Stimulated activated memory B cell treated with anti-CD40 and anti-IgM and Interleukin-4, amounts not matched to agents 10 μg/mL and 1 μg/mL and 100 μg/mL, for 72 hours (primary cell): Measurements from ENCODE around the gene ASS1.

ENCODE experiments used
- ATAC-seq: fragments of 150-1000 bp; cut with Tn5 transposase; 2 replicates; pipeline ENCODE4 v1.10.0; 2021
- H3K27ac Mint-ChIP-seq: one replicate; pipeline ENCODE4 v1.8.0; 2022; ENCODE audit warnings: mild to moderate bottlenecking, mixed read lengths
- H3K27me3 Mint-ChIP-seq: one replicate; pipeline ENCODE4 v1.8.0; 2022; ENCODE audit warnings: mixed read lengths
- H3K36me3 Mint-ChIP-seq: one replicate; pipeline ENCODE4 v1.8.0; 2022; ENCODE audit warnings: mixed read lengths
- H3K4me1 Mint-ChIP-seq: one replicate; pipeline ENCODE4 v1.8.0; 2022; ENCODE audit warnings: mixed read lengths
- H3K4me3 Mint-ChIP-seq: one replicate; pipeline ENCODE4 v1.8.0; 2022; ENCODE audit warnings: mild to moderate bottlenecking, moderate library complexity, mixed read lengths
- H3K9me3 Mint-ChIP-seq: one replicate; pipeline ENCODE4 v1.8.0; 2022; ENCODE audit warnings: mixed read lengths

ASS1 gene

GRCh38 chr9:130478736-130479575, 34.2 kb downstream of the ASS1 start:
- no peaks in the 10 kb centered on the region for H3K36me3 Mint-ChIP-seq
- no peak overlapping the region for H3K27ac Mint-ChIP-seq
- H3K4me3 Mint-ChIP-seq: no peak overlapping the region
- peaks cover 70% of the 10 kb centered on the region for H3K27me3 Mint-ChIP-seq
- H3K9me3 Mint-ChIP-seq: no peaks in the 10 kb centered on the region
- no peak for ATAC-seq
- no peaks in the 10 kb centered on the region for H3K4me1 Mint-ChIP-seq

DNA sequence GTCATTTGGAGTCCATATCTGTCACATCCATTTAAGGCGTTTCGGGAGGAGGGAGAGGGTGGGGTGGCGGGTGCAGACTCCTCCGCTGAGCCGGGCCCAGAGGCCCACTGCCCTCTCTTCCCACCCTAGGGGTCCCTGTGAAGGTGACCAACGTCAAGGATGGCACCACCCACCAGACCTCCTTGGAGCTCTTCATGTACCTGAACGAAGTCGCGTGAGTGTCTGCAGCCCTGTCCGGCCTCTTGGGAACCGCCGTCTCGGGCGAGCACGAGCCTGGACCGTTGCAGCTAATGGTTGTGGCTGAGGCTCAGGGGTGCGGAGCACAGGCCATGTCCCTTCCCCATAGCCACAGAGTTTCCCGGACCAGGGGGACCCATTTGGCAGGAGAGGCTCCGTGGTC, 34.8 kb downstream of the ASS1 start:
- Mint-ChIP-seq H3K9me3 (no peaks in the 10 kb centered on the region), H3K4me3 (no peak overlapping the region), H3K36me3 (no peaks in the 10 kb centered on the region), H3K4me1 (no peaks in the 10 kb centered on the region), H3K27ac (no peak overlapping the region), H3K27me3 (peaks cover 71% of the 10 kb centered on the region)
- ATAC-seq: no peak

GRCh38 chr9:130480673-130481072, 35.9 kb downstream of the ASS1 start:
- Mint-ChIP-seq H3K9me3 (no peaks in the 10 kb centered on the region), H3K36me3 (no peaks in the 10 kb centered on the region), H3K27me3 (peaks cover 62% of the 10 kb centered on the region), H3K4me3 (no peak overlapping the region), H3K27ac (no peak overlapping the region), H3K4me1 (no peaks in the 10 kb centered on the region)
- ATAC-seq: no peak

DNA sequence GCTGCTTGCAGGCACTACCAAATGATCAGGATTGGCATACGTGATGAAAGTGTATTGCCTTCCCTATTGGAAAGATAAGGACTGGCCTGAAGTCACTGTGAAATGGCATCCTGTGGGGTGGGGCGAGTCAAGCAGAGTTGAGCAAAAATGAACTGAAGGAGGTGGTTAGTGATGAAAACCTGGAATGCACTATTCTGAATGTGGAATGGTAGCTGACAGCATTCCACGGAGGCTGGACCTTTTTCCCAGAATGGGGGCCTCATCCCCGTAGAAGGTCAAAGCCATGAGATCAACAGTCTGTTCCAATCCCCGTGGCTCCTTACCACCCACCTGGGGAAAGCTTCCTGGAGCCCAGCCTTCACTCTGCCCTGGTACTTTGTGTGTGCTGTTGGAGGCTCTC, 37.7 kb downstream of the ASS1 start:
- H3K27me3 Mint-ChIP-seq: peaks cover 46% of the 10 kb centered on the region
- no peaks in the 10 kb centered on the region for H3K36me3 Mint-ChIP-seq
- no peak overlapping the region for H3K27ac Mint-ChIP-seq
- no peaks in the 10 kb centered on the region for H3K4me1 Mint-ChIP-seq
- no peak for ATAC-seq
- no peaks in the 10 kb centered on the region for H3K9me3 Mint-ChIP-seq
- H3K4me3 Mint-ChIP-seq: no peak overlapping the region

DNA sequence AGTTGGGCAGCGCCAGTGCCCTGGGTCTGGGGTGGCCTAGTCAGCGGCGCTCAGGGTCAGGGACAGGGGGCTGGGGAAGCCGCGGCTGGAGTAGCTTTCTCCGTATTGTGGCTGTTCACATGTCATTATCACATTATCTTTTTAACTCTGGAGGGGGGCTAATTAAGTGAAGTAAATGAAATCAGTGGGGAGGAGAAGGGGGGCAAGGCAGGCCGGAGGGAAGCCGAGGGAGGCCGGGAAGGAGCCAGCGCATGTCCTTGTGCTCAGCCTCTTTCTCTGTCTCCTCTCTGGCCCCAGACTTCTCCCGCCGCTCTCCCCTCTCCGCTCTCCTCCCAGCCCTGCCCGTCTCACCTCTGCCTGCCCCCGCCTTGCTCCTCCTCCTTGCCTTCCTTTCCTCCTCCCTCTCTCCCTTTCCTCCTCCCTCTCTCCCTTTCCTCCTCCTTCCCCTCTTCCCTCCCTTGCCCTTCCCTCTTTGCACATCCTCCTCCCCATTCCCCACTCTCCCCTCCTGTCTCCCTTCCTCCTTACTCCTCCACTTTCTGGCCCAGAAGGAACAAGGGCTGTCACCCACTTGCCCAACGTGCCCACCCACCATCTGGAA, 38.7 kb downstream of the ASS1 start:
- Mint-ChIP-seq H3K27ac (no peak overlapping the region), H3K4me1 (no peaks in the 10 kb centered on the region), H3K27me3 (peaks cover 39% of the 10 kb centered on the region), H3K9me3 (no peaks in the 10 kb centered on the region), H3K36me3 (no peaks in the 10 kb centered on the region), H3K4me3 (no peak overlapping the region)
- no peak for ATAC-seq

DNA sequence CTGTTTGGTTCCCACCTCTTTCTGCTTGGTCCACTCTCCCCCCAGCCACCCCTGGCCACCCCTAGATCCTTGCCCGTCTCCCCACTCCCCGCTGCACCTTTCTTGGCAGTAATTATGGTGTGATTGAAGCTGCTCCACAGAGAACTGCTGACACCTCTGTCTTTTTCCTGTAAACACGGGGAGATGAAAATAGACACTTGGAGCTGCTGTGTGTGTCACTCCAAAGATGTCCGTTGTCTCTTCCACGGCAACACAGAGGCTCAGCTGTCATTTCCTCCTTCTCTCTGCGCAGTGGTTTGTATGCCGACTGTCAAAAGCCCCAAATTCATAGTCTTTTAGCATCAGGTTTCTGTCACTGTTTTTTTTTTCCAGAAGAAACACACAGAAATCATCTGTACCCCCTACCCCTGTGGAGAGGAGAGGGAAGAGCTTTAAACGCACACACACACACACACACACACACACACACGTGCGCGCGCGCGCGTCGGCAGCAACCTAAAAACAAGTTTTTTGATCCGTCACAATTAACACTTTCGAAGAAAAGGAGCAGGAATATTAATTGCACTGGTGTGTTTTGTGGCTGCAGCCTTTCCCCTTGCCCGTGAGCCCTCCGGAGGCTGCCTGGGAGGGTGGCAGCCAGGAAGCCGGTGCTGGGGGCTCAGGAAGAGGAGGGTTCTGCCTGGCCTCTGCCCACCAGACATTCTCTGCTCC, 39.8 kb downstream of the ASS1 start:
- no peak overlapping the region for H3K27ac Mint-ChIP-seq
- no peaks in the 10 kb centered on the region for H3K4me1 Mint-ChIP-seq
- ATAC-seq: no peak
- peaks cover 37% of the 10 kb centered on the region for H3K27me3 Mint-ChIP-seq
- H3K9me3 Mint-ChIP-seq: no peaks in the 10 kb centered on the region
- no peak overlapping the region for H3K4me3 Mint-ChIP-seq
- no peaks in the 10 kb centered on the region for H3K36me3 Mint-ChIP-seq

DNA sequence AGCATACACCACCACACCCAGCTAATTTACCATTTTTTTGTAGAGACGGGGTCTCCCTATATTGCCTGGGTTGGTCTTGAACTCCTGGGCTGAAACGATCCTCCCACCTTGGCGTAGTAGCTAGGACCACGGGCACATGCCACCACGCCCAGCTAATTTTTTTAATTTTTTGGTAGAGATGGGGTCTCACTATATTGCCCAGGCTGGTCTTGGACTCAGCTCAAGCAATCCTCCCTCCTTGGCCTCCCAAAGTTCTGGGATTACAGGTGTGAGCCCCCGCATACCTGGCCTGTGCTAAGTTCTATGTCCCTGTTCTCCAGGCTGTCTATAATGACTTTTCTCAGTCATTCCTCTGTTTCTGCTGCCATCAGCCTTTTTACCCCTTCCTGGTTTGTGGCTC, 41.3 kb downstream of the ASS1 start:
- ATAC-seq: no peak
- H3K36me3 Mint-ChIP-seq: no peaks in the 10 kb centered on the region

GRCh38 chr9:130487500-130487899, 42.7 kb downstream of the ASS1 start:
- H3K36me3 Mint-ChIP-seq: no peaks in the 10 kb centered on the region
- no peak overlapping the region for H3K4me3 Mint-ChIP-seq
- peaks cover 38% of the 10 kb centered on the region for H3K27me3 Mint-ChIP-seq
- no peaks in the 10 kb centered on the region for H3K4me1 Mint-ChIP-seq
- ATAC-seq: no peak
- no peak overlapping the region for H3K27ac Mint-ChIP-seq
- no peaks in the 10 kb centered on the region for H3K9me3 Mint-ChIP-seq

More for the DNA sequence above, 41.3 kb downstream of the ASS1 start:
- no peaks in the 10 kb centered on the region for H3K9me3 Mint-ChIP-seq
- H3K27me3 Mint-ChIP-seq: peaks cover 36% of the 10 kb centered on the region
- no peak overlapping the region for H3K4me3 Mint-ChIP-seq
- no peaks in the 10 kb centered on the region for H3K4me1 Mint-ChIP-seq
- H3K27ac Mint-ChIP-seq: no peak overlapping the region

DNA sequence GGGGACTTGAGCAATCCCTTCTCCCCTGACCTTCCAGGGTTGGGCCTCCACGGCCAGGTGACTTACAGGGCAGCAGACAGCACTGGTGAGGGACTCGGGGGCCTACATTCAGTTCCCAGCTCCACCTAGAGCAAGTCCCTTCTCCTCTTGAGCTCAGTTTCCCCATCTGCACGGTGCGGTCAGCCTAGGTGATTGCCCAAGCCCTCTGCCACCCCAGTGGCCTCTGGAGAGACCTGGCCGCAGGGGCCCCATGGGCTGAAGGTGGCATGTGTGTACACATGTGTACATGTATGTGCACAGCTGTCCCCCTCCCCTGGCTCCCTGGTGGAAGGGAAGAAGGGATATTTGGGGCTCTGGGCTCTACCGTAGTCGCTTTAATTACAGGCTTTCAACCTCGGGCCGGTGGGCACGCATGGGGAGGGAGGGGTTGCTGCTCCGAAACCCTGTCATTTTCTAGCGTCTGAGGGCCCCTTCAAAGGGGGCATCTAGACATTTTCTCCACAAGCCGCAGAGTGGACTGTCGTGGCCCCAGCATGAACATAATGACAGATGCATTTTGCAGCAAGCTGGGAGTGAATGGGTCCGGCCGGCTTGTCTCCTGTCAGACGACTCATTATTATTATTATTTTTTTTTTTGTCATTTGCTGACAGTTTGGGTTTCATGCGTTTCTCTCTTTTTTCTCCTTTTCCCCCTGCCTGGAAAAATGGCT, 44.0 kb downstream of the ASS1 start:
- Mint-ChIP-seq H3K4me1 (no peaks in the 10 kb centered on the region), H3K27ac (no peak overlapping the region), H3K36me3 (no peaks in the 10 kb centered on the region), H3K27me3 (peaks cover 28% of the 10 kb centered on the region), H3K4me3 (no peak overlapping the region), H3K9me3 (no peaks in the 10 kb centered on the region)
- ATAC-seq: no peak

DNA sequence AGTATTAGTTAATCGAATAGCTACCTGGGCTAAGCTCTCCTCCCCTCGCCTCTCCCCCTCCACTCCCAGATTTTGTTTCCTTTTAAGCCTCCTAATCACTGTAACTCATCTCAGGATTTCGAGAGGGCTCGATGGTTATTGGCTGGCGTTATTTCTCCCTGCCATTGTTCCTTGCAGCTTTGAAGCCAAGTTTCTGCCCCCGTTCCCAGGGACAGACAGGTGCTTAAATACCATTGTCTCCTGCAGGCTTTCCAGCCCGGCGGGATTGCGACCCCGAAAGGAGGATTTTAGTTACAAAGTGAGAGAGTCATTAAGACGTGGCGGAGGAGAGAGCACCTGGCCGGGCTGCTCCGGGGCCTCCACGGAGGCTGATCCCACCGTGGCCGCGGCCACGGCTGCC, 46.2 kb downstream of the ASS1 start:
- H3K4me3 Mint-ChIP-seq: no peak overlapping the region

GRCh38 chr9:130491830-130492482, 47.2 kb downstream of the ASS1 start:
- no peak overlapping the region for H3K27ac Mint-ChIP-seq

More for the DNA sequence above, 46.2 kb downstream of the ASS1 start:
- Mint-ChIP-seq H3K27ac (no peak overlapping the region), H3K27me3 (peaks cover 38% of the 10 kb centered on the region), H3K4me1 (no peaks in the 10 kb centered on the region), H3K9me3 (peaks cover 11% of the 10 kb centered on the region), H3K36me3 (no peaks in the 10 kb centered on the region)
- ATAC-seq: no peak

GRCh38 chr9:130493021-130493420, 48.3 kb downstream of the ASS1 start:
- H3K27ac Mint-ChIP-seq: no peak overlapping the region
- no peaks in the 10 kb centered on the region for H3K4me1 Mint-ChIP-seq
- peaks cover 11% of the 10 kb centered on the region for H3K9me3 Mint-ChIP-seq
- H3K27me3 Mint-ChIP-seq: peaks cover 41% of the 10 kb centered on the region
- ATAC-seq: no peak
- no peaks in the 10 kb centered on the region for H3K36me3 Mint-ChIP-seq
- no peak overlapping the region for H3K4me3 Mint-ChIP-seq

More at GRCh38 chr9:130491830-130492482, 47.2 kb downstream of the ASS1 start:
- Mint-ChIP-seq H3K9me3 (peaks cover 11% of the 10 kb centered on the region), H3K27me3 (peaks cover 41% of the 10 kb centered on the region), H3K4me3 (no peak overlapping the region), H3K36me3 (no peaks in the 10 kb centered on the region), H3K4me1 (no peaks in the 10 kb centered on the region)
- ATAC-seq: no peak

GRCh38 chr9:130493476-130493875, 48.7 kb downstream of the ASS1 start:
- Mint-ChIP-seq H3K27me3 (peaks cover 45% of the 10 kb centered on the region), H3K27ac (no peak overlapping the region), H3K9me3 (peaks cover 11% of the 10 kb centered on the region), H3K4me3 (no peak overlapping the region), H3K36me3 (no peaks in the 10 kb centered on the region), H3K4me1 (no peaks in the 10 kb centered on the region)
- no peak for ATAC-seq

- Mint-ChIP-seq H3K27ac (no peak overlapping the region), H3K36me3 (no peaks in the 10 kb centered on the region), H3K4me1 (no peaks in the 10 kb centered on the region), H3K9me3 (peaks cover 11% of the 10 kb centered on the region), H3K27me3 (peaks cover 49% of the 10 kb centered on the region), H3K4me3 (no peak overlapping the region)
- ATAC-seq: no peak
Observed at GRCh38 chr9:130495067-130495466, 50.3 kb downstream of the ASS1 start.

- ATAC-seq: no peak
- Mint-ChIP-seq H3K4me3 (no peak overlapping the region), H3K36me3 (no peaks in the 10 kb centered on the region), H3K4me1 (no peaks in the 10 kb centered on the region), H3K9me3 (peaks cover 11% of the 10 kb centered on the region), H3K27me3 (peaks cover 51% of the 10 kb centered on the region), H3K27ac (no peak overlapping the region)
Observed at GRCh38 chr9:130497139-130497538, 52.4 kb downstream of the ASS1 start.
